Activated CD4-positive, alpha-beta T cell treated with anti-CD3 and anti-CD28 coated beads, Interleukin-2, amount 50 U/mL, for 24 hours (primary cell): ENCODE data around the gene OGFOD2.

Source experiments
- DNase-seq, 2 donors: peaks; one replicate each; pipeline ENCODE4 v3.0.0-alpha.2; 2020; ENCODE audit warnings: low read depth in 1 of 2, low spot score in 1 of 2

OGFOD2 gene

DNA sequence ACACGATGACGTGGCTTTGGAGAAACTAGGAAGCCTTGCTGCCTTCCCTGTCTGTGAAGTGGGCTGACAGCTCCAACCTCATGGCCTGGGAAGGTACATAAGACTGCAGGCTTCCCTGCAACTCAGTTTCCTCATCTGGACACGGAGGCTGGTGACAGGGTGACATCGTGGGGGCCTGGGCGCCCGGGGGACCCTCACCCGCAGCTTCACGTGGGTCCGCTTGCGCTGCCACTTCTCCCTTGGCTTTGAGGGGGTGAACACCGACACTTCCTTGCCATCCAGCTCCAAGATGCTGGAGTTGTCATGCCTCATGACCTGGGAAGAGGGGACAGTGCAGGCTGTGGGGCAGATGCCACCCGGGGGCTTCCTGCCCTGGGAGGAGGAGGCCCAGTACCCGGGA is 13.0 kb downstream of the OGFOD2 start:
- DNase-seq = no peak

DNA sequence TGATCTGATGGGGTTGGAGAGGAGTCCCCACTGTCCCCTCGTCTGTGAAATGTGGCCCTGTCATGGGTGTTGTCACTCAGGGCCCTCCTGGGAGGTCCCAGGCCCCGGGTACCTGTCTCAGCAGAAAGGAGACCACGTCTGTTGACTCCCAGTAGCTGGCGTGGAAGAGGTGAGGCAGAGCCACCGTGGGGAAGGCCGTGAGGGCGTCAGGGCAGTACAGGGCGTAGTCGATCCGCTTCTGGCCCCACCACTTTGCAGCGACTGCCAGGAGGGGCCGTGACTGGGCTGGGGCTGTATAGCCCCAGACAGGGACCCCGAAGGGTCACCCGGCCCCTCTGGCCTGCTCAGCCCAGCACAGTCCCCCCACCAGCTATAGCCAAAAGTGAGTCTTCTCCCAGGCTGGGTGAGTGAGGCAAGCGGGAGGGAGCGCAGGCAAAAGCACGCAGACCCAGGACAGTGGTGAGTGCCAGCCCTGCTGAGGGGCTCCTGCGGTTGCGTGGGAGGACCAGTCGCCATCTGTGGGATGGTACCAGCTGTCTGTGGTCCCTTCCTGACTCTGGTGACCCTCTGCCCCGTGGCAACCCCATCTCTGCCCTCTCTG is 13.7 kb downstream of the OGFOD2 start:
- DNase-seq = no peak

DNA sequence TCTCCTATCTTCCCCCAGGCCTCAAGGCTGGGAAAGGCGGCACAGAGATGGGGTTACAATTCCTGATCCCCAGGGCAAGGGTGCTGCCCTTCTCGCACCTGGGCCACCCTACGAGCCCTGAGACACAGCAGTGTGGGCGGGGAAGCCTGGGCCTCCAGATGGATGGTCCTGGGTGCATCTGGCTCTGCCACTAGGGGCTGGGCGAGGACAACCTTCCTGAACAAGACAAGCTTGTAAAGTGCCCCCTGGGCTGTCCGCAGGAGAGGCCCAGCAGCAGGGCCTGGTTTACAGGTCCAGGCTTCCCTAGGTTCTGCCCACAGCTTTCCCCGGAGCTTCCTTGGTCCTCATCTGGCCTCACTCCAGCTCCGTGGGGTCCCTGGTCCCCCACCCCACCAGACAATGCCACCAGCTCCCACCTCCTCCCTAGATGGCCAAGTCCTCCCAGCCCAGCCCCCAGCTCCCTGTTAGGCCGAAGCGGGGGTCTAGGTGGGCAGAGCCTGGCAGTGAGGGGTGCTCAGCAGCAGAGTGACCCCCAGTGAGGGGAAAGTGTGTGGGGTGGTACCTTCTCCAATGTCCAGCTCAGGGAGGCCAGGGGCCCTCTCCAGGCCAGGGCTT is 14.3 kb downstream of the OGFOD2 start:
- DNase-seq = no peak

DNA sequence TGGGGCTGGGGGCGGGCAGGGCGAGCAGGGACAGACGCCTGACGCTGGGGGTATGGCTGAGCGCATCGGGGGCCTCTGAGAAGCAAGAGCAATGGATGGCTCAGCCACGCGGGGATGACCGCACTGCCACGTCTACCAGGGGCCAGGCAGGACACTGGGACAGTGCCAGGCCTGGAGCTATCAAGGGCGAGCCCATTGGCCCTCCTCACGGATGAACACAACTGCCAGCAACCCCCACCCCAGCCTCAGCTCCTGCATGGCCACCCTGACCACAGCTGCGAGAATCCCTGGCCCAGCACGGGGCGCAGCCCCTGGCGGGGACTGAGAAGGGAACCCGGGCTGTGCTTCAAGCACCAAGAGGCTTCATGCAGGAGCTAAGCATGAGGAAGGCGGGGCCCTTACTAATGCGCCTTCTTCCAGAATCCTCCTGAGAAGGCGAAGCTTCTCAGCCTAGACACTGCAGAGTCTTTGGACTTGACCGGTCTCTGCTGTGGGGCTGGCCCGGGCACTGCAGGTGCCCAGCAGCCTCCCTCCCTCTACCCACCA is 14.9 kb downstream of the OGFOD2 start:
- no peak for DNase-seq

DNA sequence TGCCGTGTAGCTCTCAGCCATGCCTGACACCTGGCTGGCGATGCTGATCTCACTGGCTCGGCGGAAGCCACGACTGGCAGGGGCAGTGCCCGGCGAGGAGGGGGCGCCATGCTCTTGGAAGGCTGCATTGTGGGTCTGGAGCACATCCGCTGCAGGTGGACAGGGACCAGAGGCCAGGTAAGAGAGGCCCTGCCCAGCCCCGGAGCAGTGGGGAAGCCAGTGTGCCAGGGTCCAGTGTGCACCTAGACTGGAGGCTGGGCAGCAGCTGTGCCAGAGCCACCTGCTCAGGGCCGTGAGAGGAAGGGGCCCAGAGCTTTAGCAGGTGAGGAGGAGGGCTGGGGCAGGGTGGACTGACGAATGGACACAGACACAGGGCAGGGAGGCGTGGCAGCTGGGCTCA is 15.5 kb downstream of the OGFOD2 start:
- no peak for DNase-seq

DNA sequence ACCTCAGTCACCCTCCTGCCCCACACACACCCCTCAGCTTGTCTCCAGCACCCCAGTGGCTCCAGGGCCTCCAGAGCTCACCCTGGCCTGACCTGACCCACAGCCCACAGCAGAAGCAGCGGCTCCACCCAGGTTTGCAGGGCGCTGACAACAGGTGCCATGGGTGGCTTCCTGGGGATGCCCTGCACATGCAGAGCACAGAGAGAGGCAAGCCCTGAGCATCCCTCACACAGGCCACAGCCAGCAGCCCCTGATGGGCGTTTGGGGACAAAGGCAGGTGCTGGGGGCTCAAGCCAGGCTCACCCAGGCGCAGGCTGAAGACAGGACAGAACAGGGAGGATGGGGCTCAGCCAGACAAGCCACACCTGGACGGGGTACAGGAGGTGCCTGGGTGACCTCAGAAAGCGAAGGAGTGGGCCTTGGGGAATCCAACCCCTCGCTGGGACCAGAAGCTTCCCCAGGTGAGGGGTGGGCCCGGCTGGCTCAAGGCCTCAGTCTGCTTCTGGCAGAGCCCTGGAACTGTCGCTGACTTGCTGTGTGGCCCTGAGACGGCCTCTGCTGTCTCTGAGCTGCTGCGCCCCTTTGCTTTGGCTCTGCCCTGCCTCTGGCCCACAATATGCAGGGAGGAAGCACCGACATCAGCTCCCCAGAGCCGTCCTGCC is 16.0 kb downstream of the OGFOD2 start:
- no peak for DNase-seq

DNA sequence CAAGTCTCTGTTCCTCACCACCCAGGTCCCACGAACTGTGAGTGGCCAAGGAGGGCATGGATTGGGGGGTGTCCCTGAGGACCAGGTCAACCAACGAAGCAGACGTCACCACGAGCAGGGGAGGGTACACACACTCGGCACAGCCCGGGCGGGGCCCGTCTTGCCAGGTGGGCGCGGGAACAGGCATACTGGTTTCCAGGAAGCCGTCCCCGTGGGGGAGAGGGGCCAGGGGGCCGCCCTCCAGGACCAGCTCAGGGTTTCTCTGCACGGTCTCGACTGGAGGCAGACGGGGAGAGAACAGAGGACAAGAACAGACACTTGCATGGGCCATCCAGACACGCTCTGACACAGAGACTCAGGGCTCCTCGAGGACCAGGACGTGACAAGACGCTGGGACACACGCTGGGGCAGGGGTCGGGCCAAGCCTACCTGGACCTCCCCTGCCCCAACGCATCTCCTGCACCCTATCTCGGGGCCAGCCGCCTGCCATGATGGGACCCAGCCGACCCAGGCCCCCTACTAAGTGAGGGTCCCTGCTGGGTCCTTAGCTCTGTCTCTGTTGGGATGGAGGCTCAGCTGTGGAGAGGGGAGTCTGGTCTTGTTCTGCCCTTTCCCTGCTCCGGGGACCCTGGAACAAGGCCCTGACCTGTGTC is 16.7 kb downstream of the OGFOD2 start:
- no peak for DNase-seq

DNA sequence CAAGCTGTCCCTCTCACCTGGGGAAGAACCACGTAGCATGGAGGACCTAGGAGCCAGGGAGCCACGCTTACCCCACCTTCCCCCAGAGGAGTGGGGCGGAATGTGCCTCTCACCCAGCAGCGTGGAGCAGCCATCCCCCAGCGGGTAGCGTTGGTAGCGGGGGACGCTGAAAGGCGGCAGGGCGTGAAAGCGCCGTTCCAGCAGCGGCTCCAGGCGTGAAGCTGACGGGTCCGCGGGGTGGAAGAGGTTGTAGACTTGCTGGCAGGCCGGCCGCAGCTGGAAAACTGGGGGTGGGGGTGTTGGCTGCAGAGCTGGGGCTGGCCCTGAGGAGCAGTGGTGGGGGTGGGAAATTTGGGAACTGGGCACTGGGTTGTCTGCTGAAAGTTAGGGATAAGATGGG is 17.3 kb downstream of the OGFOD2 start:
- DNase-seq = no peak

DNA sequence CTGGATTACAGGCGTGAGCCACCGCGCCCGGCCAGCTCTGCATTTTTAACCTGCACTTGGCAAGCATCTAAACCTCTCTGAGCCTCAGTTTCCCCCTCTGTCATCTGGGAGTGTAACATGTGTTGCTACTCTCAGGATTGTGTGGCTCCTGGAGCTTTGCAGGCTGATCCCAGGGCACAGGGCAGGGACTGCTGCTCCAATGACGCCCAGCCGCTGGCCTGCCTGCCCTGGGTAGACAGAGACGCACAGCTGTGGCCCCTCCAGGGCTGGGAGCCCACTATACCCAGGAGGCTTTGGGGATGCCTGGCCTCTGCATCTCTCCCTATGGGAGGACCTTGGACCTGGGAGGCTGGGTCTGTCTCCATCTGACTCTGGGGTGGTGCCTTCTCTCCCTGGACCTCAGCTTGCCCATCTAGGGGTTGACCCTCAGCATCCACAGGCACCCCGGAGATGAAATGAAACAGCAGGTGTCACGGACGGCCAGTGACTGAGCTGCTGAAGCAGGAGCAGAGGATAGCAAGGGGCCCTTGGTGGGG is 19.2 kb downstream of the OGFOD2 start:
- no peak for DNase-seq

DNA sequence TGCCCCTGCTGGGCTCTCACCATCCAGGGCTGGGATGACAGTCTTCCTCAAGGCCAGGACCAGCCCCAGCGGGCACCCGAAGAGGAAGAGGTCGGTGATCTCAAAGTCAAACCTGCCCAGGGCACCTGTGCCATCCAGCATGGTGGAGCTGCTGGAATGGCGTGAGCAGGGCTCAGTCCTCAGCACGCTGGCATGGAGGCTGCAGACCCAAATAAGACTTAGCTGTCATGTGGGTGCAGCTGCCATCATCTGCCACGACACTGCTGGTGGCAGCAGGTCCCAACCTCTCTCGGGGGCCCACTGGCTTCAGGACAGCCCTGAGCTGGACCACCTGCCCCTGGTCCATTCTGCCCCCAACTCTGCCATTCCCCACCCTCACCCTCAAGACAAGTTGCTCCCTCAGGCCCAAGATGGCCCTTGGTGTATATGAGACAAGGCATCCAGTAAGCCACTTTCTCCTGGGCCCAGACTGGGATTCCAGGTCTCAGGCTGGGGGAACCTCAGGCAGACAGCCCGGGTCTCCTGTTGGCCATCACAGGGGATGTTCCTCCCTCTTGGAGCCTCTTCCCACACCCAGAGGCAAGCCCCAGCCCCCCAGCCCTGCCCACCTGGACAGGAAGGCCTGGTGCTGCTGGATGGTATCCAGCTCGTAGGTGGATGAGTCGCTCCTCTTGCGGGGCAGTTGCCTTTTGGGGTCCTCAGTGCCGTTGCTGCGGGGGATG is 19.9 kb downstream of the OGFOD2 start:
- no peak for DNase-seq

DNA sequence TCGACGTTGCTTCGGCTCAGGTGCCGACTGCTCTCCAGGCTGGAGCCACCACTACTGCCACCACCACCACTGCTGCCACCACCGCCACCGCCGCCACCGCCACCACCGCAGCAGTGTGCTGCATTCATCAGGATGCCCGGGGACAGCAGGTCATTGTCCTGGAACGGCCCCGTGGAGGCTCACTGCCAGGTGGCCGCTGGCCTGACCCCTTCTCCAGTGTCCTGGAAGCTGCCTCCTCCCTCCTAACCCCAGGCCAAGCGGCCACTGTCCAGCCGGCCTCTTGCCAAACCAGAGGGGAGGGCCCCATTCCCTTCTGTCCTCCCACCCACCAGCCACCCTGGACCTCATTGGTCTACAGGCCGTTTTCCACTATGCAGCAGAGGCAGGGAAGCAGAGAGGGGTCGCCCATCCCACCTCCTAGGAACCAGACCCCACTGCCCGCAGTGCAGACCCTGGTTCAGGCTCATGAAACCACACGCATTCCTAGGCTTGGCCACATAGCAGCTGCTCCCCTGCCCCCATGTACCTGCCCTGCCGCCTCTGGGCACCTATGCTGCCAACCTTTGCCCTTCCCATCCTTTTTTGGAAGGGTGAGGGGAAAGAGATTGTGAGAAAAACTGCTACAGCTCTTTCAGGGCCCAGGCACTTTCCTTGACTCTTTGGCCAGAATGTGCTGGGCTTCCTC is 20.6 kb downstream of the OGFOD2 start:
- no peak for DNase-seq

DNA sequence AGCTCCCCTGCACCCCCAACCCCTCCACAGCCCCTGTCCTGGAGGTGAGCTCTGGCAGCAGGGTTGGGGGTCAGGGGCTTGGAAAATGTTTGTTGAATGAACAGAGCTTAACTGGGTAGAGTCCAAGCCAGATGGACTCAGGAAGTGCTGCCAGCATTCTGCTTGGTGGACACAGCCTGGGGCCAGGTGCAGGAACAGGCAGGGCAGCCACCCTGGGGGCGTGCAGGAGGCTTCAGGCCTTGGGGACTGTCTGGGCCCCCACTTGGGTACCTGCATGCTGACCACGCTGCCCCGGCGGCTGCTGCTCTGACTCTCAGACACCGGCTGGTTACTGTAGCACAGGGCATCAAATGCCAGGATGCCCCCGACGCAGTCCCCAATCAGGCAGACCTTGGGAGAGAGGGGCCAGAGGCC is 21.2 kb downstream of the OGFOD2 start:
- no peak for DNase-seq

DNA sequence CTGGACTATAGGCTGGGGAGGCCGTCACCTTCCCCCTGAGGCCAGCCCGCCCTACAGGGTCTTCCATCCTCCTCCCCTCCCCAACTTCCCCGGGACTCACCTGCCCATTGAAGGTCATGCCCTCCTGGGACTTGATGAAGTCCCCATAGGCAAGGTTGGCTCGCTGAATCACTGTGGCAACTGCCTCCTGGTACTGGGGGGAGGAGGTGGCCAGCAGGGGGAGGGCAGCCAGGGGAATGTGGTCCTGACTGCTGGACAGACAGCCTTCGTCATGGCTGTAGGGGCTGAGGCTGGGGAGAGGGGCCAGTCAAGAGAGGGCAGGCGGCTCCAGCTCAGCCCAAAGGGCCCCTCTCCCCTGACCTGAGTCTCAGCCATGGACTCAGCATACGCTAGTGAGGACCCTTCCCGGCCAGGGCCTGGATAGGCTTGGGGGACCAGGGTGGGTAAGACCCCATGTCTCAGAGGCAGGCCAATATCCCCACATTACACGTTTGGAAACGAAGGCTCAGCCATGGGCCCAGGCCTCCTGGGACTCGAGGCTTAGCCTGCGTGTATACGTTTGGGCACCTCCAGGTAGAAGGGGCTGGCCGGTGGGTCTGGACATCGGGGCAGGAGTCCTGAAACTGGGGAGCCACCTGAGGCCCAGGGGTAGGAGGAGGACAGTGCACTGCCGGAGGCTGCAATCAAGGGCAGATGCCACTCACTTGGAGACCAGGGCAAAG is 21.7 kb downstream of the OGFOD2 start:
- DNase-seq = no peak

DNA sequence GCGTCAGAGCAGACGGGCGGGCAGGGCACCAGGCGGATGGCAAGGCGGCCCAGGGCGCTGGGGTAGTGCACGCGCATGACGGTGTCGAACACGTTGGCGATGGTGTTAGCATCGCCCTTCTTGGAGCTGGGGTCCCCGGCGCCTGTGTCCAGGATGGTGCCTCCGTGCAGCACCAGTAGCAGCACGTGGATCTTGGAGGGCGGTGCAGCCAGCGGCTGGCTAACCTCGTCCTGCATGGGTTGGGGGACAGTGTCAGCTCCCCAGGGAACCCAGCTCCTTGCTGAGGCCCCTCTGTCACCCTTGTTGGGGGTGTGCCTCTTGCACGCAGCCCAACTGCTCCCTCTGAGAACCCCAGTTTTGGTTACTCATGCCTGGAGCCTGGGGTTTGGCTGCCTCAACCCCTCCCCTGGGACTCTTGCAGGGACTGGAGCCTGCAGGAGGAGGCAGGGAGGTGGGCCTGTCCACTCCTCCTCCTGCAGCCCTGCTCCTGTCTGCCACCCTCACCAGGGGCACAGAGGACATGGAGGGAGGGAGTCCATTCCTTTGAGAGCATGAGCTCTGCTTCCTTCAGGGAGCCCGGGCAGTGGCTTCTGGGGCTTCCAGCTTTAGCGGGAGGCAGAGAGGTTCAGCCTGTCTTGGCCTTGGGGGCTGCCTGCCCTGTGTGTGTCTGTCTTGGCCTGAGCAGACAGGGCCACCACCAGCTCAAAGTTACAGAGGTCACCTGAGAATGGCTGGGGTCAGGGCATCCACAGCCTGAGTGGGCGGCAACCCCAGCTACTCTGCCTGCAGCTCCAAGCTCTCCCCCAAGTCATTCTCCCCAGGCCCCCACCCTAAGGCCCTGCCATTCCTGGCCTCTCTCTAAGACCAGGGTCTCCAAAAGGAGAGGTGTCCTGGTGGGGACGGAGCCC is 22.6 kb downstream of the OGFOD2 start:
- no peak for DNase-seq

DNA sequence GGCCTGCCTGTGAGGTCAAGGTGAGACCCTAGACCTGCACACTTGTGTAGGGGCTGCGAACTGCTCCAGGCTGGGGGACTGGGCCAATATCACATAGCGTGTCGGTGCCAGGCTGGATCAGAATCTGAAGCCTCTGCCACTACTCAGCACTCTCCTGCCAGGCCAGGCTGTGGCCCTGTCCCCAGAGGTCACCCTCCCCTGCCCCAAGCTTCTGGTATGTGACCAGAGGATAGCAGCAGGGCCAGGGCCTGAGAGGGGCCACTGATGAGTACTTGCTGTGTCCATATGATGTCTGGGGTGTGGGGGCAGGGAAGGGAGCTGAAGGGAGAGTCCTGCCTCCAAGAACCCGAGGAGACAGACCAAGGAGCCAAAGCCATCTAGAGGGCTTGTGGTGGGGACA is 23.3 kb downstream of the OGFOD2 start:
- DNase-seq = no peak

DNA sequence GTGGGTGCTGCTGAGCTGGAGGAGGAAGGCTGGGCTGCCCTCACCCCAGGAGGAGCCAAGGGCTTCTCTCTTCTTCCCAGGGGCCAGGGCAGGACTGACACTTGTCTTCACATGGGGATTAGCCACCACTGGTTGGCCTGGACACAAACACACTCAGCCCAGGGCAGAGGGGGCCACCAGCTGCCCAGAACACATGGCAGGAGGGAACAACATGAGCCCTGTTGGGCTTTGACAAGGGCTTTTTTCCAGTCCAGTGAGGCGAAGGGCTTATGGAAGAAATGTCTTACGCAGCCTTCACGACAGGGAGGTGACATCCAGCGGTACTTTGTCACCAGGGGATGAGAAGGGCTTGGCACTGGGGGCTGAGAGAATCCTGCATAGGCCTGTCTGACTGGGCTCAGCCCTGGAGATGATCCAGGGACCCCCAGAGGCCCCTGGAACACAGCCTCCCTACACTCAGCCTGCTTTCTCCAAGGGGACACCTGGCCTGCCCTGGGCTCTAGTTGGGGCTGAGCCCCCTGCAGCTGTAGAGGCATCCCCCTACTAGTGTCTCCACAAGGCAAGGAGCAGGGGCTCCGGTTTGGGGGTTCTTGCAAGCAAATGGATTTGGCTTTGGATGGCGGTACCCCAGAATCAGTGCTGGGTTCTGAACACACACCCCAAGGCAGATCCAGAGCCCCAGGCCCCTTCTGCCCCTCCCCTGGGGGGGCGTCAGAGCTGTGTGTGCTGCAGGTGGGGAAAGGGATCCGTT is 24.3 kb downstream of the OGFOD2 start:
- DNase-seq = no peak

DNA sequence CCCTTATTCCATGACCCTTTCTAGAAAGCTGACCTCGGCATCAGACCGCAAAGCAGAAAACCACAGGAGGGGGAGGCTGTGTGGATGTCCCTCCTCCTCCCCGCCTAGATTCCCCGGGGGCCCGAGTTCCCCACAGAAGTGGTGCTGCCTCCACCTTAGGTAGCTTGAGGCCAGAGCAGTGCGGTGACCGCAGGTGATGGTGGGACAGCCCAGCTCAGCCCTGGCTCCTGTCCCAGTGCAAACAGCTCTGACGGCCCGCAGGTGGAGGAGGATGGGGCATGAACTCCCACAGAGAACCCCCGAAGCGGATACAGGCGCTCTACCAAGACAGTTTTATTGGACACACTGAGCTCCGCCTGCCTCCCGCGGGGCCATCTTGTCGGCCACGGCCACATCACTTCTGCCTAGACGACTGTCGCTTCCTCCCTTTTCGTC is 25.0 kb downstream of the OGFOD2 start:
- DNase-seq = no peak

DNA sequence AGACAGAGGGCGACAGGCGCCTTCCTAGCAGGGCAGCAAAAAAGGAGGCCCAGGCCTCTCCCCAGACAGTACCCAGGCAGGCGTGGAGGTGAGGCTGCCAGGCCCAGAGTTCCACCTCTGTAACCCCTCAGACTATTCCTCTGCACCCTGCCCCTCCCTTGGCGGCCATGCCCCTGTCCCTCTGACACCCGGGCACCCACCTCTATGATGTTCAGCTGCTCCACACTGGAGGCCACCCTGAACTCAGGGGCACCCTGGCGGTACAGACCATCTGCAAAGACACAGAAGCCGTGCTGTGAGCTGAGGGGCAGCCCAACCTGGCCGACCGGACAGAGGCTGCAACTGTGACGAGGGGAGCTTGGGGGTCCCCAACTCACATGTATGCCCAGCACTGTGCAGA is 25.5 kb downstream of the OGFOD2 start:
- DNase-seq = no peak
